Measurements from ENCODE around the gene HEATR5B.

HEATR5B gene

DNA sequence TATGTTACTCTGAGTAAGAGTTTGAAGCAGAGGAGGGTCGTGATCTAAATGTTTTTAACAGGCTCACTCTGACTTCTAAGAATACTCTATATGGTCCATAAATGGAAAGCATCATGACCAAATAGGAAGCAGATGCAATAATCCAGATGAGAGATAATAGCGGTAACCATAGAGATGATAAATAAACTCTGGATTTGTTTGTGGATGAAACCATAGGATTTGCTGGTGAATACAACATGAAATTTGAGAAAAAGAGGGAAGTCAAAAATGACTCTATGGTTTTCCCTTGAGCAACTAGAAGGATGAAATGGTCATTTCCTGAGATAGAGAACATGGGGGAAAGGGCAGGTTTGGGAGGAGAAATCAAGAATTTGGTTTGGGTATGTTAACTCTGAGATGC, 3.9 kb downstream of the HEATR5B start:
- H3K4me3 ChIP-seq (ENCODE audit: low read length) = no peak overlapping the region
- no peak for TF ChIP-seq CTCF (conservative IDR thresholded peaks at IDR 0.05; ENCODE audit: low read length)
- peak; percentile 11 for DNase-seq (ENCODE audit: low read depth)

DNA sequence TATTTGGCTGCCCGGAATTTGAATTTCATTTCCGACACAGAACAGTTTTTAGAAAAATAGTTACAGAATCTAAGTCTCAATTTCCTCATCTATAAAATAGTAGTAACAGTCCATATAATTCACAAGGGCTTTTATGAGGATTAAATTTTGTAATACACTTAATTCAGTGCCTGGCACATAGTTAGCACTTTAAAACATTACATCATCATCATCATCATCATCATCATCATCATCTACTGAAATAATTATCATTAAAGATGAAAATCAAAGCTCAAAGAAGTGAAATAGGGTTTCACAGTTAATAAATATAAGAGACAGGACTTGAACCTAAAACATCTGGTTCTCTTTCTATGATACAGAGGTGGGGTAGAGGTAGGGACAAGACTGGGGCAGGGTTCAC, 13.2 kb downstream of the HEATR5B start:
- DNase-seq (ENCODE audit: low read depth) = no peak
- no peak overlapping the region for H3K4me3 ChIP-seq (ENCODE audit: low read length)
- TF ChIP-seq CTCF (conservative IDR thresholded peaks at IDR 0.05; ENCODE audit: low read length) = no peak

GRCh38 chr2:37068686-37069085, 15.5 kb downstream of the HEATR5B start:
- DNase-seq (ENCODE audit: low read depth) = no peak
- no peak overlapping the region for H3K4me3 ChIP-seq (ENCODE audit: low read length)
- no peak for TF ChIP-seq CTCF (conservative IDR thresholded peaks at IDR 0.05; ENCODE audit: low read length)

GRCh38 chr2:37061776-37062175, 22.4 kb downstream of the HEATR5B start:
- no peak overlapping the region for H3K4me3 ChIP-seq (ENCODE audit: low read length)
- no peak for TF ChIP-seq CTCF (conservative IDR thresholded peaks at IDR 0.05; ENCODE audit: low read length)
- DNase-seq (ENCODE audit: low read depth) = no peak

GRCh38 chr2:37061013-37061711, 23.0 kb downstream of the HEATR5B start:
- H3K4me3 ChIP-seq (ENCODE audit: low read length) = no peak overlapping the region
- no peak for DNase-seq (ENCODE audit: low read depth)
- no peak for TF ChIP-seq CTCF (conservative IDR thresholded peaks at IDR 0.05; ENCODE audit: low read length)

GRCh38 chr2:37060446-37060845, 23.7 kb downstream of the HEATR5B start:
- TF ChIP-seq CTCF (conservative IDR thresholded peaks at IDR 0.05; ENCODE audit: low read length) = no peak
- DNase-seq (ENCODE audit: low read depth) = no peak

DNA sequence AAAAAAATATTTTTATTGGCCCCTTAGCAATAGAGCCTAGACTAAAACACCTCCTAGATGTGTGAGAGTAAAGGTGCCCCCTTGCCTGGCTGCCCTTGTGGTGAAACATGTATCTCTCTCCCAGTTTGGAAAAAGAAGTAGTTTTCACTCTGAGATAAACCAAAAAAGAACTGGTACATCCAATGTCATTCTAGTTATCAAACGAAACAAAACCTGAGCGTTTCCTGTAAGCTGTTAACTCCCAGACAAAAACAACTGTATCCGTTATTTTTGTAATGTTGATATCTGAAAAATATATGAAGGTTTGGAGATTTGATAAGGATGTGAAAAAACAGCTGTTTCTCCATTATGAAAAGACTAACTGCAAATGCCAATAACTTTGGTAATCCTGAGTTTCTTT, 24.3 kb downstream of the HEATR5B start:
- DNase-seq (ENCODE audit: low read depth) = no peak
- TF ChIP-seq CTCF (conservative IDR thresholded peaks at IDR 0.05; ENCODE audit: low read length) = no peak
- H3K4me3 ChIP-seq (ENCODE audit: low read length) = no peak overlapping the region

More at GRCh38 chr2:37060446-37060845, 23.7 kb downstream of the HEATR5B start:
- no peak overlapping the region for H3K4me3 ChIP-seq (ENCODE audit: low read length)

Data from AG10803 (cell line).